C1 segment of cervical spinal cord (tissue), 14 donors: ENCODE results near the gene ATP7B.

ENCODE experiments used
- DNase-seq, 14 donors: peaks; one replicate each; lab custom pipeline; 2025; lab: John Stamatoyannopoulos, UW

ATP7B gene

GRCh38 chr13:51894239-51894638, 117.0 kb downstream of the ATP7B start:
- DNase-seq: no peak

- DNase-seq: no peak
These were observed 118.6 kb downstream of the ATP7B start for GRCh38 chr13:51892657-51893056.

- no peak for DNase-seq
These were observed 123.8 kb downstream of the ATP7B start for GRCh38 chr13:51887468-51887867.

GRCh38 chr13:51885651-51886050, 125.6 kb downstream of the ATP7B start:
- DNase-seq: no peak

GRCh38 chr13:51883226-51883600, 128.0 kb downstream of the ATP7B start:
- no peak for DNase-seq
